GM18517 (cell line): ENCODE results near the gene TCAIM.

ENCODE experiments used
- ATAC-seq: cut with Tn5 transposase; IDR thresholded peaks from one replicate; pipeline ENCODE4 v1.9.1; 2021; ENCODE audit warnings: mild to moderate bottlenecking, moderate library complexity; ENCODE audit not compliant: unreplicated experiment

Gene TCAIM, protein sequence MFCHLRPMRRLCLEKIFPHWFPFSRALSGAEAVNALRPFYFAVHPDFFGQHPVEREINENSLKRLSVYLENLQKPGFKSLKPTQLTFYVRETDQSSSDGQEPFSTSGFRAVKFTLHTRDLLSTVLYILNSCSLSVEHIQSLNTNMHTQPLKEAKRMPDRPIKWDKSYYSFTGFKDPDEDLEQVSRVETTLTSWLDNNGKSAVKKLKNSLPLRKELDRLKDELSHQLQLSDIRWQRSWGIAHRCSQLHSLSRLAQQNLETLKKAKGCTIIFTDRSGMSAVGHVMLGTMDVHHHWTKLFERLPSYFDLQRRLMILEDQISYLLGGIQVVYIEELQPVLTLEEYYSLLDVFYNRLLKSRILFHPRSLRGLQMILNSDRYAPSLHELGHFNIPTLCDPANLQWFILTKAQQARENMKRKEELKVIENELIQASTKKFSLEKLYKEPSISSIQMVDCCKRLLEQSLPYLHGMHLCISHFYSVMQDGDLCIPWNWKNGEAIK

DNA sequence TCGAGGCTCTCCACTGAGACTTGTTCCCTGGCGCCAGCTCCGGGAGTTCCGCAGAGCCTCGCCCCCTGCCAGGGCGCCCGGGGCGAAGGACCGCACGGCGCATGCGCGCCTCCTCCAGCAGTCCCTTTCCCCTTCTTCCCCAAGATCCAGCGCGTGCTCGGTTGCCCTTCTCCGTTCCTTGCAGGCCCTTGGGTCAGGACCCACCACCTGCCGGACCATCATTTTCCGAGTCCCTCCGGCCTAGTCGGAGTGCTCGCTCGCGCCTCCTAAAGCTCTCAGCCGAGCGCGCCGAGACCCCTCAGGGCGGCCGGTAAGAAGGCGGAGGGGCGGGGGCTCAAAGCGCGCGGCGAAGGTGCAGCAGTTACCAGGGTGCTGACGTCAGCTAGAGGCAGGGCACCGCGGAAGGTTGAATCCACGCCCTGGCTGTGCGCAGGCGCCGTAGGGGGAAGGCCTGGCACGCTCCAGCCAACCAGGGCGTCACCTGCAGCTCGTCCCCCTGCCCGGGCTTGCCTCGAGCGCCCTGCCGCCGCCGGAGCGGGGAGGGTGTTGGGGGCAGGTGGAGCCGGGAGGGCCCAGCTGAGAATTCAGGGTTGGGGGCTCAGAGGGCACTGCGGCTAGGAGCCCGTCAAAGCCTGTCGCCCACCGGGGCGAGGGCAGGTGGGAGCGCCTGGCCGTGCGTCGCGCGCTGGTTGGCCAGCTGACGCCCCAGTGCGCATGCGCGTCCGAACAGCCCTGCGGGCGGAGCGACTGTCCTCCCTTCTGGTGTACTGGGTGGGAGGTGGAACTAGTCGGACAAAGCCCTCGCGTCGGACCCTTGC lies at the start of gene TCAIM:
TSS of gene TCAIM (plus strand) at position 757 of the 818 bp plus-strand sequence. CDS start 16,017 bp downstream, outside the sequence.
- peak; percentile 90 for ATAC-seq

DNA sequence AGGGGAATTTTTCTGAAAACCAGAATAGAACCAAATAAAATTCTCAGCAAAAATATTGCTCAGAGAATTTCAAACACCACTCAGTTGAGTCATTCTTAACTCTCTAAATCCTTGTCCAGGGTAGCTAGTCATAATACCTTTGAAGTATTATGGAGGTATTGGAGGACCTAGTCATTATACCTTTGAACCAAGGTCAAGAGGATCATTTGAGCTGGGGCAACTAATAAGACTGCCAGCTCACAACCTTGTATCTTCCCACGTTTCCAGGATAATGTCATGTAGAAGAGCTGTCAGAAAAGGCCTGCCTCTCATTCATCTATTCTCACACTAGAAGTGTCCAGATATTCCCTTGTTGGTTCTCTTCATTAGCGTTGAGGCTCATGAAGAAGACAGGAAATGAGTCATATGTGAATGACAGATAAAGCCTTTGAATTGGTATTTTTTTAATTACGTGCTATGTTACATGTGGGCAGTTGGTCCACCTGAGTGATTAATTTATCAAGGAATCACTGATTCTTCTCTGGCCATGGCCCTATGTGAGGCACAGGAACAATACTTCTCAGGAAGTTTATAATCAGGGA lies 48.6 kb upstream of the TCAIM start:
- no peak for ATAC-seq

DNA sequence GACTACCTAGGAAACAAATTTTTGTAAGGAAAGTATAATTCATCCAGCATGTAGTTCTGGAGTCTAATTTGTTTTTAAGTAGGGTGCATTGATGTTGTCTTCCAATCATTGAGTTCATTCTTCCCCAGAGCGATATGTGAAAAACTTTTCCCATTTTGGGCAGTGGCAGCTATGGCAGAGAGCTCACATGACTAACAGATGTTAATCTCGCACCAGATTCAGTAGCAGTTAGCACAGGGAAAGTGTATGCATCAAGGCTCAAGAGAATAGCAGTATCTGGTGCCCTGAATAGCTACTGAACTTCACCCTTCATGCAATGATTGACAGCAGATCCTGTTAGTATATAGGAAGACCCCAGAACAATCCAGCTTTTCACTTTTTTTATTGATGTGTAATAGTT lies 46.3 kb upstream of the TCAIM start:
- no peak for ATAC-seq

DNA sequence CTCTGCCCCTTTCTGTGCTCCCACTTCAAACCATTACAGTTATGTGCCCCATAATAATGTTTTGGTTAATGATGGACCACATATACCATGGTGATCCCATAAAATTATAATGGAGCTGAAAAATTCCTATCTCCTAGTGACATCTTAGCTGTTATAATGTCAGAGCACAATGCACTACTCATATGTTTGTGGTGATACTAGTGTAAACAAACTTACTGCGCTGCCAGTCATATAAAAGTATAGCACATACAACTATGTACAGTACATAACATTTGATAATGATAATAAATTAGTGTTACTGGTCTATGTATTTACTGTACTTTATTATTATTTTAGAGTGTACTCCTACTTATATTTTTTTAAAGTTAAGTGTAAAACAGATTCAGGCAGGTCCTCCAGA lies 45.6 kb upstream of the TCAIM start:
- ATAC-seq: no peak

DNA sequence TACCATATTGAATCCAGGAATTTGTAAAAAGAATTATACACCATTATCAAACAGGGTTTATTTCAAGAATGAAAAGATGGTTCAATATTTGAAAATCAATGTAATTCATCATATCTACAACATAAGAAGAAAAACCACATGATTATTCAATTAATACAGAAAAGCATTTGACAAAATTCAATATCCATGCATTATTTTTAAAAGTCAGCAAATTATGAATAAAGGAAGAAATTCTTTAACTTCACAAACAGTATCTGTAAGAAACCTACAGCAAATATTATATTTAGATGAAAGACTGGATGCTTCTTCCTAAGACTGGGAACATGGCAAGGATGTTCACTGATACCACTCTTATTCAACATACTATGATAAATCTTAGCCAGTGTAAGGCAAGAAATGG lies 41.3 kb upstream of the TCAIM start:
- no peak for ATAC-seq

DNA sequence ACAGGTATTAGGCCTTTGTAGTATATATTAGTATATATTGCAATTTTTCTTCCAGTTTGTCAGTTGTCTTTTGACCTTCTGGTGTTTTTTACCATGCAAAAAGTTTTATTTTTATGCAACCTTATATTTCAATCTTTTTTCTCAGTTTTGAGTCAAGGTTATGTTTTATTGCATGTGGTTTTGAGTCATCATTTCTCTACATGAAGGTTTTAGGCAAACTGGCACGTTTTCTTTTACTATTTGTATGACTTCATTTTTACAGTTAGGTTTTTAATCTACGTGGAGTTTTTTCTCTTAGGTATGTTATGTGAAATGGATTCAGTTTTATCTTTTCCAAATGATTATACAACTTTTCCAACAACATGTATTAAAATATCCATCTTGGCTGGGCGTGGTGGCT lies 36.8 kb upstream of the TCAIM start:
- no peak for ATAC-seq

DNA sequence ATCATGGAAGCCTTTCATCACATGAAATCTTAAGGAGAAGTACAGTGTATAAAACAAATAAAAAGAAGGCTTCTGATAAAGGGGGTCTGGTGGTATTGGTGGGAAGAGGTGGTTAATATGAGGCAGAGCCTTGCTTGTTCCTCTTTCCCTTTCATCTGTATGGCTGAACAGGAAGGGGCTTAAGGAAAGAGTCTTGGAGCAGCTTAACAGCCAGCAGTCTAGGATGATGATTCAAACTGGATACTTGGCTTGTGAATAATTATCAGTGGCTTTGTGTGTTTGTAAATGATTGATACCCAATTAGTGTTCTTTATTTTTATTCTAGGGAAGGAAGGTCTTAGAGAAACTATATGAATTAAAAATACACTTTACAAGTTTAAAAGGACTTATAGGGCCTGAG lies 29.1 kb upstream of the TCAIM start:
- no peak for ATAC-seq

DNA sequence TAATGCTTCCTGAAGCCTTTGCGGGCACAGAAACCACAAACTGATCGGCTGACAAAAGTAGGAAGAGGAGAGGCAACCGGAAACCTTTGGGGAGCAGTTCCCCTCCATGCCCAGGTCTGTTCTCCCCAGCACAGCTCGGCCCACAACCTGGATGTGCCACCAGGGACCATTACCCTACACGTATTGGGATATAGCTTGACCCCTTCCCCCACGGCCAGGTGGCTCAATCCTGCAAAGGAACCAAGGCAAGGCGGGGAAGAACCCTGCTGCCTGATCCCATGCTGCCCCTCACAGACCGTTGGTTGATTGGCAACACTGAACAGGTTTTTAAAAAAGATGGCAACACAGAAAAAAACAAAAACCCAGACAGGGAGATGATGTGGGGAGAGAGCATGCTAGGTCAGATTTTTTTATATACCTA lies 19.7 kb upstream of the TCAIM start:
- ATAC-seq: no peak

DNA sequence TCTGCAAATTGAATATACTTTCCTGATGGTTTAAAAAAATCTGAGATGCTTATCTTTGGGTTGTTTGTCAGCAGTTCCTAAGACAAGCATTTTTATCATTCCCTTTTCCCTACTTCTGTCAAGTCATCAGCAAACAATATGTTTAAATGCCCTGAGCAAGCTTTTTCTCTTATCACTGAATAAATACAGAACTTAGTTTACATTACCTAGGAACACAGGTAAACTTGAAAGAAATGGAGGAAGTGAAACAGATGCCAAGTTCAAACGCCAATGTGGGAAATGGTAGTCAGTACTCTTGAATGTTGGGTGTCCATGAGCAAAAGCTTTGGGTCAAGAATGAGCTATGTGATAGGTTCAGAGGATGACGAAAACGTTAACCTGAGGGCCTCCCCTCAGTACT lies 17.2 kb upstream of the TCAIM start:
- no peak for ATAC-seq

DNA sequence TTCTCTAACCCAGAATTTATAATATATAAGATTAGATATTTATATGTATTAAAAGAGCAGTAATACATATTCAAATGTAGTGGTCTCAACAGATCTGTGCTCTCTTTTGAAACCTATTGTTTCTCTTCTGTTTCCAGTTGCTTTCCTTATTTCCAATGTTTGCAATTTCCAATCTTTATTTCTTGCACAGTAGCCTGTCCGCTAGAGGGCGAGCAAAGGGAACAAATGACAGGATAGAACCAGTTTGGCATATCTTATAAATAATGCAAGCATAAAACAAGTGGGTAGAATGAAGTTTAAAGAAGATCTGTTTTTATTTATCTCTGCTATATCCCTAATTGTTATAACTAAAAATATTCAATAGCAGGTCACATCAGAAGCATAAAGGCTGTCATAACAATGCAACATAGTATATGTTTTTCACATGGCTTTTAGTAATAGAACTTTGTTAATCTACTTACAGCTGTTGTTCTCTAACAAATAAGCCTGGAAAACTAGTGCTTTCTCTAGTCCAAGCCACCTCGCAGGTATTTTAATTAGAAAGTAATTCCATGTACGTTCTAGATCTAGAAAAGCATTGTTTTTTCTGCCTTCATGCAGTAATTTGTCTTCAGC lies 15.1 kb upstream of the TCAIM start:
- ATAC-seq: no peak

DNA sequence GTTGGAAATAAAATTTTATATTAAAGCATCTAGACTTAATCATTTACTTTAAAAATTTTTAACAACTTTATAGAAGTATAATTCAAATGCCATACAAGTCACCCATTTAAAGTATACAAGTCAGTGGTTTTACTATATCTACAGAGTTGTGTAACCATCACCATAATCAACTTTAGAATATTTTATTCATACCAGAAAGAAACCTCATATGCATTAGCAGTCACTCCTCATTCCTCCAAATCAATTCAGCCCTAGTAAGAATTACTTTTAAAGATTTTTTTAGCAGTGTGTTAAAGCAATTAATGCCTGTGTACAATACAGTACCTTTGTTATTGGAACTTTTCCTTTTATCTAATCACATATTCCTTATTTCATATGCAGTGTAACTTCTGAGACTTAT lies 14.0 kb upstream of the TCAIM start:
- no peak for ATAC-seq

DNA sequence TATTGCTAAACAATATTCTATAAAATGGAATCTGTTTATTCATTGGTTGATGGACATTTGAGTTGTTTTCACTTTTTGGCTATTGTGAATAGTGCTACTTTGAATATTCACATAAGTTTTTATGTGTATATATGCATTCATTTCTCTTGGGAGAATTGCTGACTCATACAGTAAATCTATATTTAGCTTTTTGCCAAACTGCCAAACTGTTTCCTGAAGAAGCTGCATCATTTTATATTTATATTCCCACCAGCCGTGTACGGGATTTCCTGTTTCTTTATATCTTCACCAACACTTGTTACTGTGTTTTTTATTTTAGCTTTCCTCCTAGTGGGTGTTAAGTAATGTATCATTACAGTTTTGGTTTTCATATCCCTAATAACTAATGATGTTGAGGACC lies 12.5 kb upstream of the TCAIM start:
- no peak for ATAC-seq

DNA sequence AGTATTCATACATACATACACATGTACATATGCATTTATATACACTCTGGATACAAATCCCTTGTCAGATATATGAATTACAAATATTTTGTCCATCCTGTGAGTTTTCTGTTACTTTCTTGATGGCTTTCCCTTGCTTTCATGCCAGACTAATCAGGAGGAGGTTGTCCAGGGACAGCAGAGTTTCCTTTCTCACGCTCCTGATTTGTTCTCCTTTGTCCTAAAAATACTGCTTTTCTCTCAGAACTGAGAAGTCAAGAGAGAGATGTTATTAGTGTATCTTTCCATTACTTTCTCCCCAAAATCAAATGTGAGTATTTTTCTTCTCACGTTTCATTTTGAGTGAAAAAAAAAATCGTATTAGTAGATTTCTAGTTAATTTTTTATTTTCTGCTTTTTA lies 12.1 kb upstream of the TCAIM start:
- ATAC-seq: no peak

DNA sequence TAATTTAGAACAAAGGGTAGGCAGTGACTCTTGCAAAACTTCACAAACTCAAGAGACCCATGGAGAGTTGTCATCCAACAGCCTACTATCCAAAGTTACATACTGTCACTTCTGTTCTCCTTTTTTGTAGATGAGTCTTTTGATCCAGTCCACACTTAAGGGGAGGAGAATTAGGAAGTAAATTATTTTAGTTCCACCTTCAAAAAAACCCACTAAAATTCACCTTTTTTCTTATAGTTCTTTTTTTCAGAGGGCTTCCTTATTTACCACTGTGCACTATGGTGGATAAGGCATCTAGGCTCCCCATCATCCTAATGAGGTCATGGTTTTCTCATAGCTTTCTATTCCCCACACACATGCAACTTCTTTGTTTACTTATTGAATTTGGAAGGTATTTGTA lies 8.6 kb upstream of the TCAIM start:
- no peak for ATAC-seq

DNA sequence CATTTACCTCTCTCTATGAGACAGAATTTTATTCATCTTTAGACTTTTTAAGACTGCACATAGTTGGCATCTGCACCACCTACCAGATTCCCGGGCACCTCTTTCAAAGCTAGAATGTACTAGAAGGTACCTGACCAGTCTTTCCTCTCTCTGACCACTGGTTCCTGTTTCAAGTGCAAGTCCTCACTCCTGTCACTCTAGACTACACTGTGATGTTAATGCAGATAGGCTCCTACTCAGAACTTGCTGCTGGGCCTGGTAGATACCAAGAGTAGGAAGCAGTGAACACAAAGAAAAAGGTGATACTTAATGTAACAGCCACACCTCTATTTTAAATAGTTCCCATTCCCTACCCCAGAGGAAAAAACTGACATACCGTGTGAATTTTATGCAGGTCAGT lies 8.1 kb upstream of the TCAIM start:
- no peak for ATAC-seq

DNA sequence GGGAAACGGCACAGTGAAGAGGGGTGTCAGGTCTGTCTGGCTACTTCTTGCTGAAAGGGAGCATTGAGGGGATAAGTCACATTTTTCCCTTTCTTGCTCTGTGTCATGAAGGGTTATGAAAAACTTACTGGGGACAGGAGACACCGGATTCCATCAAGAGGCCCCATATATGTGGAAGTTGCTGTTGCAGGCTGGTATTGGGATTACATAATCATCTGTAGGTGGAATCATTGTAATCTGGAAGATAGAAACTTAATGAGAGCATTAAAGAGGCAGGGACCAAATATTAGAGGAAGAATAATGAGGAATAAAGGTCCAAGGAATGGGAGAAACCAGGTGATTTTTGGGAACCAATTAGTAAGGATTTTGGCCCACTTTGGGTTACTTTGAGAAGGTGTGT lies 4.2 kb upstream of the TCAIM start:
- no peak for ATAC-seq

DNA sequence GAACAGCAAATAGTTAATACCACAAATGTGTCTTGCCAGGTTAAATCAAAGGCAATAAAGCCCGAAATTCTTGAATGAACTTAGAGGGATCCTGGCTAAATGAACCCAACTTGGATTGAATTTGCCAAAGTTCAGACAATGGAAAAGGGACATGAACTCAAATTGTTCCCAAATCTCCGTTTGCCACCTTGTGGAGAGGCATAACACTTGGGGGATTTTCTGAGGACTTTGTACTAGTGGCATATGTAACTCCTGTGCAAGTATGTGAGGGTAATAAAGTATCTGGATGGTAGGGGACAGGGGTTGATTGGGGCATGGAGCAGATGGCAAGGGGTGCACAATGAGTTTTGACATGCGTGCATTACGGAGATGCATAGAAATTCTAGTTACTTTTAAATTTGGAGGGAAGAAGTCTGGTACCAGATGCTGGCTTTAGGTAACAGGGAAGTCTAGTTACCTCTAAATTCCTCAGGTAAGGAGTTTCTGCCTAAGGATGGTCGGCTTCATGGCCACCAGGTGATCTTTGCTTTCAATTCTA lies 1.2 kb upstream of the TCAIM start:
- ATAC-seq: no peak

DNA sequence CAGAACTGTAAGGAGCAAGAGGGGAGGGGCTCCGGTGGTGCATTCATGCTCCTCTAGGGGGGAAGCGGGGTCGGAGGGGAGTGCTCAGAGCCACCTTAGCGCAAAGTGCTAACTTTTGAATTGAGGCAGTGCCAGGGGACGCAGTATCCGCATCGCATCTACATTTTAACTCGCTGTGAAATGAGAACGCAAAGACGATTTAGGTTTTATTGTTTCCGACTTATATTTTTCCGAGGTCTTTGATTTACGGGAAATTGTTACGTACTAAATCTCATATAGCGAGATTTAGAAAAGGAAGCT lies 212 bp downstream of the TCAIM start:
- ATAC-seq: no peak

DNA sequence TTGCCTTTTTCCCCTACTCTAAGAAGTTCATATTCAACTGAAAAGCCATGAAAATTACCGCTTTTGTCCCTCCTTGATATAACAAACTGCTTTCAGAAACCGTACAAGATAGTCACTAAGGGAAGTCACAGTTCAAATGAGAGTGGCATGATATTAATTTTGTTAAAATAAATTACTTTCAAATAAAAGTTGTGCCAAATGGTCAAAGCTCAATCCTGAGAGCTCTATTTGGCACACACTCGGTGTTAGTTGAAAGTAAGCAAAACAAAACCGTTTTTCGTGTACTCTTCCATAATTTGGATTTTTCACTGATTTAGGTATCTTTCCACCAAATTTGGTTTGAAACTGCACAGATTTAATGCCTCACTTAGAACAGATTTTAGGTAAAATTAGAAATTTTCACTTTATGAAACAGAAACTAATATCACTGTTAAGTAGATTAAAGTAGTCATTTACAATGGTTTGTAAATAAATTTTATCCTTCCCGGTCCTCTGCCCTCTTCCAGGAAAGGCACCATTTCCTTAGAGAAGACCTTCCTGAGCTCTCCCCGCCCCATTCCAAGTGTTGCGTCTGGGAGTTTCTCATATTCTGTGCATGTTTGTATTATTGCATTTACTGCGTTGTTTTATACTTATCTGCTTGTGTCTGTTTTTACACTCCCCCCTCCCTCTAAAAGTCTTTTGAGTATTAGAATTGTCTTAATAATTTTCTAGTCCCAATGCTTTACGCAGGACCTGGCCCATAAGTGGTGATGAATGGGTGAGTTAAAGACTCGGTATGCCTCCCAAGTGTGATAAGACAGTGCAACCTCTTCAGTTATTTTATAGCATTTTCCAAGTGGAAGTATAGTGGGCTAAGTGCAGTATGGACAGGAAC lies 853 bp downstream of the TCAIM start:
- ATAC-seq: no peak

DNA sequence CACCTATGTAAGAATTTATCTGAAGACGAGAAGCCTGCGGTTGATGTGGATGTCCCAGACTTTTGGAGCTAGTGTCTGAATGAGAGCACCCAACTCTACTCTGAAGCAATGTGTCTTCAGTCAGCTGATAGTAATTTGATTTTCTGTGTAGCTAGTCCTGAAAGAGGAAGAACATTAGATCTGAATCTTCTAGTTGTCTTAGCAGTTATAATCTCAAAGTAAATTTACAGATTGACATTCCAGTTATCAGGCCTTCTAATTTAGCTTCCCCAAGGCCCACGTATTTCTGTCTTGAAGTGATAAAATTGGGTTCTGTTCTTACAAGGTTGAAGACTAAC lies 1.5 kb downstream of the TCAIM start:
- ATAC-seq: no peak
